Activated T-helper 1 cell treated with anti-CD3 and anti-CD28 coated beads, Interleukin-2, amount 50 U/mL, for 16 hours (primary cell): Measurements from ENCODE around the gene PCBD1.
"Not testable (repeated sequence)": the region's sequence is repeated elsewhere in the genome, so short reads cannot be mapped to it uniquely, and the experiment has no call there.

ENCODE experiments used
- DNase-seq, 2 donors: peaks; one replicate each; pipeline ENCODE4 v3.0.0-alpha.2; 2020; ENCODE audit warnings: low read depth in 1 of 2, low spot score in 1 of 2

PCBD1 gene

DNA sequence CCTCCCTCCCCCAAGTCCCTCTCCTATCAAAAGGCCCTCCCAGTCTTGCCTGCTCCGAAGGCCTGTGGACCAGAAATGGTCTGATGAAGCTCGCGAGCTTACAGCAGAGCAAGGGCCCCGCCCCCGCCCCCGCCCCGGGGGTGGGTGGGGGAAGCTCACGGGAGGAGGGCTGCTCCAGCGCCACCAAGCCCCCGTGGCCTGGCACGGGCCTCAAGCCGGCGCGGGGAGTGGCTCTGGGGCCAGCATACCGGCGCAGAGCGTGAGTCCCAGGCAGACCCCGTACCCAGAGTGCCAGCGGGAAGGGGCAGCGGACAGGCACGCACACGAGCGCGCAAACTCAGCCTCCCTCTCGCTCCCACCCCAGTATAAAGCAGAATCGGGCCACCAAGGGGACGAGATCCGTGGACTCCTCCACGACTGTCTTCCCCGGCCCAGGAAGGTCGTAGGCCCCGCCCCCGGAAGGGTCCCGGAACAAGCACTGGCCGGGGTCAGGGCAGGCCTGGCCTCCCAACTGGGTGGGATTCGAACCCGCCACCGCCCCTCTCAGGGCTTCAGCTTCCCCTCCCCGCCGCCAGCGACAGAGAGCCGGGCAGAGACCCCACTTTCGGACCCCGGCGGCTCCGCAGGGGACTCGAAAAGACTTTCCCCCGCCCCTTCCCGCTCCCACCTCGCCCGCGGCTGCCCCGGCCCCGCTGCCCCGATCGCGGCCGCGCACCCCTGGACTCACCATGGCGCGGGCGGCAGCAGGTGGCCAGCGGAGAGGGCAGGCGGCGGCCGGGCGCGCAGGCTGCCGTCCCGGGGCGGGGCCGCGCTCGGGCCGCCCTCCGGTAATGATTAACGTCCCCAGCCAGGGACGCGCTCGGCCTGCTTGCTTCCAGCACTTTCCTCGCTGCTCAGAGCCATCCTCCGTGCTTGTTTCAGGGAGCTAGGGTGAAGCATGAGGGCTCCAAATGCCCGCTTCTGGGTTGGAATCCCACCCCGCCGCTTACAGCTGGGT is at the start of gene PCBD1:
PCBD1 (minus strand) TSS at position 762 of the 997 bp plus-strand sequence; CDS start at position 730, 32 bp downstream.
- peak; percentile 41 to 58 for DNase-seq

- no peak for DNase-seq
Observed at GRCh38 chr10:70937661-70938060, 49.3 kb upstream of the PCBD1 start.

GRCh38 chr10:70936111-70936510 is 47.7 kb upstream of the PCBD1 start:
- DNase-seq: no peak

DNA sequence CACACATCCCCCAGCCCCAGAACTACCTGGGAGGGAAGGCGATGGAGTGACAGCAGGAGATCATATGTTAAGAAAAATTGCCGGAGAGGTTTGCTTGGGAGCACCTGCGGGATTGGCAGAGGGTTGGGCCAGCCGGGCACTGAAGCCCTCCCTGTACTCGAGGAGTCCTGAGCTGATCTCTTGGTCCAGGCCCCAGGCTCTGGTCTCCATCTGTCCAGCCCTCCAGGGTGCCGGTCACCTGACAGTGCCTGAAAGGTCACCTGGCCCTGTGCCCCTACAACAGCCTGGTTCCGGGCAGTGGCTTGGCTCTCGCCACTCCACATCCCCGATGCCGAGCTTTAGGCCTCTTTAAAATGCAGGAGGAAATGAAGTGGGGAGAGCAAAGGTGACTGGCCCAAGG is 47.3 kb upstream of the PCBD1 start:
- no peak for DNase-seq

- no peak for DNase-seq
Observed at GRCh38 chr10:70935125-70935625, 46.8 kb upstream of the PCBD1 start.

DNA sequence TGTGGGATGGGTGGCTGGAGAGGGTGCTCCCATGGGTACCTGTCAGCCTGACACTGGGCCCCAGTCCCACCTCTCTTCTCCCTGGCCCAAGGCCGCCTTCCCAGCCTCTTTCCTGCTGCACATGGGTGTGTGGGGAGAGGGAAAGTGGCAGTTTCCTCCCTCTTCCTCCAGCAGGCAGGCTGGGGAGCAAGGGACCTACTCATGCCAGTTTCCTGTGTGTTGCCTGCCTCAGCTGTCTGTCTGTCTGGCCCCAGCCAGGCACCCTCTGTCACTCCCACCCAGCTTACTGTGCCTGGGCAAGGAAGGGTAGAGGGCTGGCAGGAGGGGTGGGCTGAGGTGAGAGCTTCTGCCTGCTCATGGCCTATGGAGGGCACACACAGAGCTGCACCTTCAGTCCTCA is 46.3 kb upstream of the PCBD1 start:
- DNase-seq: no peak

DNA sequence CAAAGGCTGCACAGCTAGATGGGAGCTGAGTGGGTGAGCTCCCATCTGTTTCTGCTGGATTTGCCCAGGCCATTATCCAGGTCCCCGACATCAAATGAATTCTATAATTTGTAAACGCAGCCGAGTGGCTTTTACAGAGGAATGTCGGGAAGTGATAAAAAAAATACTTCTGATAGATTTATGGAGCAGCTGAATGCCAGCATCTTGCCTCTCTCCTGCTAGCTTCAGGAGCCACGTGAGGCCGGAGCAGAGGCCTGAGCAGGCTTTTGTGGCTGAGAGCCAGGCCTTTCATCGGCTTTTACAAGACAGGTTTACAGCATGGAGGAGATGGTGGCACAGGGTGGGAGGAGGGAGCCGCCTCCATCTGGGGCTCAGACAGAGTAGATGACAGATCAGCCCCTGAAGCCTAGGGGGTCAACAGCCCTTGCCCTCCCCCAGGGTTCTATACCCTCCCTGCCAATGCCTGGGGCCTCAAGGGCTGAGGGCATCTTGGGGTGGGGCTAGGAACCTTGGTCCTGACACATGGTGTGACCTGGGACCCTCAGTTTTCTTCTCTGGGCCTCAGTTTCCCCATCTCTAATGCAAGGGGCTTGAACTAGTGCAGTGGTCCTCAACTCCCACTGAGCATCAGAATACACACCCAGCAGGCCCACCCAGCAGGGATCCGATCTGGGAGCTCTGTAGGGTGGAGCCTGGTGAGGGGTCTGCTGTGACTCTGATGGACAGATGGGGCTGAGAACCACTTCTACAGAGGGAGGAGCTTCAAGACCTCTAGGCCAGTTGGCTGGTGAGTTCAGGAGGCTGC is 44.2 kb upstream of the PCBD1 start:
- no peak for DNase-seq

- DNase-seq: no peak
Observed at GRCh38 chr10:70931168-70931815, 42.9 kb upstream of the PCBD1 start.

GRCh38 chr10:70930263-70931000 is 42.1 kb upstream of the PCBD1 start:
- no peak for DNase-seq

DNA sequence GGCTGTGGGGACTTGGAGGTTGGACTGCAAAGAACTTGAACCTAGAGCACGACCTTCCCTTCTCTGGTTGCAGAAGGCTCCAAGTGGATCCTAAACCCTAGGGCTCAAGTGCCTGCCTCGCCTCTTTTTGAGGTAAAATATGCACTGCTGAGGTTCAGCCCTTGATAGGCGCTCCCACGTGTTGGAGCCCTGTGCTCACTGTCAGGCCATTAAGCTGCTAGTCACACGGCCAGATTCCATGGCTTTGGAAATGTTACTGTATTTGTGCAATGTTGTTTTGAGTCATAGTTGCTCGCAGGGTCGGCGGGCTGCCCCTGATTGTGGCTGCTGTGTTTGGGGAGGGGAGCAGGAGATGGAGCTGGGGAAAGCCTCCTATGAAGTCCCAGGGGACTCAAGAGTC is 39.8 kb upstream of the PCBD1 start:
- DNase-seq: no peak

GRCh38 chr10:70927189-70927943 is 39.0 kb upstream of the PCBD1 start:
- DNase-seq: no peak

GRCh38 chr10:70926226-70927000 is 38.0 kb upstream of the PCBD1 start:
- DNase-seq: no peak

- peak; percentile 14 to 21 for DNase-seq
Observed at GRCh38 chr10:70925377-70926225, 37.2 kb upstream of the PCBD1 start.

DNA sequence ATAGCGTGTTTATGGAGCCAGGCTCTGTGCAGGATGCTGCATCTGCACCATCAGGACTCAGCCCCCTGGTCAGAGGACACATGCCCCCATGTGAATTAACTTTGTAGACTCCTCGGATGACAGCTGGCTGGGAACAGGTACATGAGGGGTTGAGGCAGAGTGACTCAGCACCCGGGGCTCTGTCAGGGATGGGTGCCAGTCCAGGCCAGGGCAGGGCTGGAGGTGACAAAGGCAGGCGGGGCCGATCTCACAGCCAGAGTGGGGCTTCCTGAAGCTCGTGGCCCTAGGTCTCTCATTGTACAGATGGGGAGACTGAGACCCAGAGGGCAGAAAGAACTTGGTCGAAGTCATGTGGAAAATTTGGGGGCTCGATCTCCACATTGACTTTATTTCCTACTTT is 35.3 kb upstream of the PCBD1 start:
- no peak for DNase-seq

DNA sequence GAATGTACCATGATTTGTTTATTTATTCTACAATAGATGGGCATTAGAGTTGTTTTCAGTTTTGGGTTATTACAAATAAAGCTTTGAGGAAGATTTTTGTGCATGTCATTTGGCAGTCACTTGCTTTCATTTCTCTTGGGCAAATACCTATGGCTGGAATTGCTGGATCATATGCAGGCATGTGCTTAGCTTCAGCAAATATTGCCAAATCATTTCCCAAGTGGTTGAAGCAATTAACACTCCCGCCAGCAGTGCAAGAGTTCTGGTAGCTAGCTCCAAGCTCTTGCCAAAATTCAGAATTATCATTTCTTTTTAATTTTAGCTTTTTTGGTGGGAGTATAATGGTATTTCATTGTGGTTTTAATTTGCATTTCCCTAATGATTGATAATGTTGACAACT is 32.9 kb upstream of the PCBD1 start:
- DNase-seq: no peak

DNA sequence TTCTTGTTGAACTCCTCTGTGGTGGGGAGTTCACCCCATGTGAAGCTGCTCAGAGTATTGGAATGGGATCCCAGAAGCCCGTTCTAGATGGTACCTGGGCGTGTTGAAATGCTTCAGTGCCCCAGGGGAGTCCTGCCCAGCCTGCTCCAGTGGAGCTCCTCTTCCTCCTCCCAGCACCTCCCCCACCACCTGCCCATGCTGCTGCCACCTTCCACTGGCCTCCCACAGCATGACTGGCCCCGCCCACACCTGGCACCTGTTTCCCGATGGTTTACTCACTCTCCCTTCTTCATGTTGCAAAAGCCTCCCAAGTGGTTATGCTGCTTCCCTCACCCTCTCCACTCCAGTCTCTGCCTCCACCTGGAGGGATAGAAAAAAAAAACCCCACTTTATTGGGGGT is 32.2 kb upstream of the PCBD1 start:
- no peak for DNase-seq

DNA sequence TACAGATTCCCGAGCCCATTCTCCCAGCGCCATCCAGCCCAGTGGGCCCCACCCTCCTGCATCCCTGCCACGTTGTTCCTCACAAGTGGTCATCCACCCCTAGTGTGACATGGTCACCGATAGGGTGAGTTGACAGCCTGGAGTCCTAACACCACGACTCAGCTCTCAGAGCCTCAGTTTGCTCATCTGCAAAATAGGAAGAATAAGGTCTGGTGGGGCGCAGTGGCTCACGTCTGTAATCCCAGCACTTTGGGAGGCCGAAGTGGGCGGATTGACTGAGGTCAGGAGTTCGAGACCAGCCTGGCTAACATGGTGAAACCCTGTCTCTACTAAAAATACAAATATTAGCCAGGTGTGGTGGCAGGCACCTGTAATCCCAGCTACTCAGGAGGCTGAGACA is 31.5 kb upstream of the PCBD1 start:
- not testable (repeated sequence) for DNase-seq

- DNase-seq: no peak
Observed at GRCh38 chr10:70918851-70919530, 30.6 kb upstream of the PCBD1 start.
